H1 (cell line): ENCODE data around the gene CDKN3. TPM values are rescaled to one million over a fixed set of nuclear protein-coding genes. Genes with fewer than 3 reads are reported as not detected.

ENCODE experiments used
- CTCF ChIA-PET: fragments of 300-600 bp; sonication (Branson Sonifier 250); formaldehyde crosslinking; loops from one replicate; lab custom pipeline; 2021; ENCODE audit not compliant: partially characterized antibody; lab: Charles Lee
- POLR2A ChIA-PET: fragments of 300-600 bp; sonication (Branson Sonifier 250); formaldehyde crosslinking; loops from one replicate; lab custom pipeline; 2021; ENCODE audit warnings: inconsistent platforms; ENCODE audit not compliant: partially characterized antibody; lab: Charles Lee
- DNase-seq, 2 experiments: peaks; one replicate each; pipeline versions ENCODE4 v3.0.0 to v3.0.0-alpha.2; 2010 to 2022; ENCODE audit warnings: low spot score in 2 of 2, low read depth in 1 of 2, mixed read lengths in 1 of 2
- FAIRE-seq: peaks from 2 replicates; lab custom pipeline; 2011; peaks lifted over from hg19 to GRCh38; lab: Jason Lieb, UNC
- H2AFZ ChIP-seq: 2 replicates; pipeline ENCODE4 v1.8.1; 2012; ENCODE audit warnings: low read length, inconsistent platforms
- H2AK5ac ChIP-seq: 2 replicates; pipeline ENCODE4 v1.6.1; 2013; ENCODE audit warnings: low read depth, low read length
- H2BK120ac ChIP-seq: replicated peaks from 2 replicates; pipeline ENCODE3; 2013; ENCODE audit warnings: low read depth, low read length, inconsistent platforms
- H2BK12ac ChIP-seq: 2 replicates; pipeline ENCODE4 v1.6.1; 2013; ENCODE audit warnings: low read depth, low read length
- H2BK15ac ChIP-seq: 2 replicates; pipeline ENCODE4 v1.6.1; 2013; ENCODE audit warnings: low read length
- H2BK20ac ChIP-seq: 2 replicates; pipeline ENCODE4 v1.6.1; 2013; ENCODE audit warnings: low read length
- H2BK5ac ChIP-seq: 2 replicates; pipeline ENCODE4 v1.6.1; 2013; ENCODE audit warnings: low read depth, low read length
- H3K14ac ChIP-seq: 2 replicates; pipeline ENCODE4 v1.6.1; 2013; ENCODE audit warnings: inconsistent platforms; ENCODE audit not compliant: insufficient read length
- H3K18ac ChIP-seq: 2 replicates; pipeline ENCODE4 v1.6.1; 2013; ENCODE audit warnings: low read length; ENCODE audit errors: extremely low read depth
- H3K23ac ChIP-seq: 2 replicates; pipeline ENCODE4 v1.6.1; 2013; ENCODE audit warnings: inconsistent platforms; ENCODE audit not compliant: insufficient read length
- H3K23me2 ChIP-seq: 2 replicates; pipeline ENCODE4 v1.6.1; 2013; ENCODE audit warnings: low read depth, low read length
- H3K27ac ChIP-seq: 2 replicates; pipeline ENCODE4 v1.6.1; 2011; ENCODE audit warnings: low read depth, low read length, inconsistent platforms
- H3K27me3 ChIP-seq, 4 experiments: replicated peaks in 1 of 4; 1 replicate in 1 of 4; 2 replicates in 3 of 4; pipeline versions ENCODE4 v1.6.1 to v1.8.1; 2011 to 2013; ENCODE audit warnings: low read length in 3 of 4, mild to moderate bottlenecking in 3 of 4, inconsistent platforms in 2 of 4, mixed read lengths in 2 of 4, moderate library complexity in 1 of 4; ENCODE audit not compliant: control insufficient read depth in 3 of 4, insufficient read depth in 3 of 4; ENCODE audit errors: extremely low read depth in 1 of 4
- H3K36me3 ChIP-seq, 4 experiments: 2 replicates each; pipeline versions ENCODE4 v1.6.1 to v1.8.1; 2011 to 2013; ENCODE audit warnings: mild to moderate bottlenecking in 4 of 4, low read length in 3 of 4, moderate library complexity in 2 of 4, control low read depth in 1 of 4, inconsistent platforms in 1 of 4; ENCODE audit not compliant: insufficient read depth in 4 of 4, control insufficient read depth in 2 of 4
- H3K4ac ChIP-seq: replicated peaks from 2 replicates; pipeline ENCODE3; 2013; ENCODE audit warnings: low read length, low read depth, mixed read lengths, inconsistent platforms; ENCODE audit not compliant: insufficient read length
- H3K4me1 ChIP-seq, 4 experiments: replicated peaks in 1 of 4; 1 replicate in 1 of 4; 2 replicates in 3 of 4; pipeline versions ENCODE4 v1.6.1 to v1.8.1; 2011 to 2013; ENCODE audit warnings: low read length in 3 of 4, inconsistent platforms in 2 of 4, mixed read lengths in 1 of 4; ENCODE audit not compliant: insufficient read depth in 4 of 4, control insufficient read depth in 3 of 4
- H3K4me2 ChIP-seq, 2 experiments: 2 replicates each; pipeline versions ENCODE4 v1.6.1 to v1.8.1; 2011 to 2013; ENCODE audit warnings: low read depth in 2 of 2, low read length in 2 of 2, control low read depth in 1 of 2, inconsistent platforms in 1 of 2, mild to moderate bottlenecking in 1 of 2; ENCODE audit not compliant: insufficient read depth in 1 of 2
- H3K4me3 ChIP-seq, 4 experiments: fragments of 200-600, 300-600 bp in 1 of 4; sonication (generic), shearing (Covaris generic), sonication (Bioruptor Twin) in 1 of 4; 2 replicates each; pipeline versions ENCODE4 v1.5.1 to v1.8.1; 2011 to 2016; ENCODE audit warnings: low read length in 4 of 4, low read depth in 3 of 4, control low read depth in 2 of 4, inconsistent platforms in 2 of 4, mild to moderate bottlenecking in 2 of 4, mixed read lengths in 1 of 4, moderate library complexity in 1 of 4; ENCODE audit not compliant: insufficient read depth in 2 of 4; ENCODE audit errors: extremely low read depth in 1 of 4
- H3K56ac ChIP-seq: replicated peaks from 2 replicates; pipeline ENCODE3; 2013; ENCODE audit warnings: low read depth, mild to moderate bottlenecking, mixed read lengths, low read length, inconsistent platforms; ENCODE audit not compliant: insufficient read length
- H3K79me1 ChIP-seq: 2 replicates; pipeline ENCODE4 v1.6.1; 2013; ENCODE audit warnings: low read depth, low read length, control low read depth
- H3K79me2 ChIP-seq, 2 experiments: 2 replicates each; pipeline versions ENCODE4 v1.6.1 to v1.8.1; 2012 to 2013; ENCODE audit warnings: low read length in 2 of 2, mild to moderate bottlenecking in 2 of 2, inconsistent platforms in 1 of 2; ENCODE audit not compliant: insufficient read depth in 2 of 2, control insufficient read depth in 1 of 2
- H3K9ac ChIP-seq, 4 experiments: replicated peaks in 1 of 4; 1 replicate in 1 of 4; 2 replicates in 3 of 4; pipeline versions ENCODE4 v1.6.1 to v1.8.1; 2011 to 2013; ENCODE audit warnings: low read depth in 3 of 4, low read length in 3 of 4, control low read depth in 2 of 4, mild to moderate bottlenecking in 2 of 4, moderate library complexity in 2 of 4, inconsistent platforms in 1 of 4; ENCODE audit errors: extremely low read depth in 1 of 4
- H3K9me3 ChIP-seq, 2 experiments: 2 replicates each; pipeline versions ENCODE4 v1.6.1 to v1.8.1; 2012 to 2013; ENCODE audit warnings: mild to moderate bottlenecking in 2 of 2, moderate library complexity in 2 of 2, control low read depth in 1 of 2, inconsistent platforms in 1 of 2, low read depth in 1 of 2, low read length in 1 of 2, mixed read lengths in 1 of 2; ENCODE audit not compliant: insufficient read depth in 2 of 2
- H4K20me1 ChIP-seq, 2 experiments: replicated peaks in 1 of 2; 2 replicates each; pipeline versions ENCODE3 to v1.8.1; 2011 to 2013; ENCODE audit warnings: inconsistent platforms in 2 of 2, low read length in 2 of 2, mild to moderate bottlenecking in 1 of 2; ENCODE audit not compliant: insufficient read depth in 2 of 2, control insufficient read depth in 1 of 2
- H4K5ac ChIP-seq: 2 replicates; pipeline ENCODE4 v1.6.1; 2013; ENCODE audit warnings: low read length, low read depth, mixed read lengths, inconsistent platforms; ENCODE audit not compliant: insufficient read length
- H4K8ac ChIP-seq: 2 replicates; pipeline ENCODE4 v1.8.0; 2013; ENCODE audit warnings: mild to moderate bottlenecking, moderate library complexity, low read length, inconsistent platforms; ENCODE audit not compliant: insufficient read depth; ENCODE audit errors: extremely low read depth
- H4K91ac ChIP-seq: replicated peaks from 2 replicates; pipeline ENCODE3; 2013; ENCODE audit warnings: low read length, mixed read lengths, inconsistent platforms; ENCODE audit not compliant: insufficient read length
- CHD2 ChIP-seq: IDR thresholded peaks from 2 replicates; pipeline ENCODE4 v1.6.1; 2012; ENCODE audit warnings: low read length, improper control_type of control experiment
- YY1 ChIP-seq: IDR thresholded peaks from 2 replicates; pipeline ENCODE4 v1.6.1; 2011; ENCODE audit warnings: low read depth, mild to moderate bottlenecking, low read length
- WGBS, 2 experiments: shearing (Covaris generic) in 1 of 2; methylation state at CpG; one replicate each; pipeline versions ENCODE4 v1.1.6 to v1.1.7; 2013 to 2015; ENCODE audit warnings: low lambda C conversion rate in 2 of 2, mixed read lengths in 2 of 2, inconsistent platforms in 1 of 2, low coverage in 1 of 2, missing lambda C conversion rate in 1 of 2; ENCODE audit not compliant: insufficient replicate concordance in 2 of 2, insufficient coverage in 1 of 2, insufficient read length in 1 of 2; ENCODE audit errors: extremely low coverage in 1 of 2, missing lambda C conversion rate in 1 of 2; 5-methylcytosine and 5-hydroxymethylcytosine counted together
- polyA plus RNA-seq, 7 experiments: library from polyadenylated mRNA; depleted of rRNA in 3 of 7; stranded (reverse) in 5 of 7; unstranded in 2 of 7; fragments of >200 nt in 5 of 7; fragments of 200-250 nt in 2 of 7; gene quantifications; 1 replicate in 5 of 7; 2 replicates in 1 of 7; 4 replicates in 1 of 7; pipeline versions ENCODE4 v1.2.1 to v1.2.3, GENCODE V29; 2011 to 2013; ENCODE audit warnings: missing spikeins in 2 of 7, mixed read lengths in 2 of 7
- total RNA-seq: library from RNA; stranded (reverse); fragmentation: NEBNext Ultra II Directional; extraction: Animal tissue kit (Norgen Biotek cat#: 25700); gene quantifications from 2 replicates; pipeline ENCODE4 v1.2.1, GENCODE V29; 2021

CDKN3 gene
- total and polyA plus RNA-seq, 2 of the 8 experiments (the other 6 are each of a cell fraction or from before 2014, with no cell fraction given): 43.5 to 48.3 TPM

GRCh38 chr14:54356172-54356571 lies 40.6 kb upstream of the CDKN3 start:
- Histone ChIP-seq H2BK20ac (peak overlapping the region; percentile 35; the same call in 1 of the 2 replicates), H3K79me2 (no peaks in the 10 kb centered on the region), H3K9me3 (no peaks in the 10 kb centered on the region), H3K4ac (no peak overlapping the region), H3K23ac (no peak overlapping the region), H2AK5ac (no peak overlapping the region), H3K56ac (no peak overlapping the region), H3K23me2 (no peaks in the 10 kb centered on the region), H3K14ac (no peak overlapping the region), H3K79me1 (no peaks in the 10 kb centered on the region), H3K4me2 (no peak overlapping the region), H3K4me1 (peaks cover 3 to 20% (median 9%) of the 10 kb centered on the region in 4 experiments; a peak in 5 of 7 replicates), H3K4me3 (no peak overlapping the region), H3K27me3 (peaks cover 0 to 2% (median 0%) of the 10 kb centered on the region in 4 experiments; a peak in 2 of 7 replicates), H4K20me1 (no peaks in the 10 kb centered on the region), H2BK12ac (no peak overlapping the region; the same call in 1 of the 2 replicates), H2BK15ac (peak overlapping the region; percentile 76; the same call in 1 of the 2 replicates), H2BK120ac (no peak overlapping the region), H3K18ac (no peak overlapping the region), H4K8ac (no peak overlapping the region), H4K5ac (no peak overlapping the region), H3K9ac (no peak overlapping the region; a peak in 1 of 7 replicates), H2AFZ (peak overlapping the region; percentile 48; the same call in 1 of the 2 replicates), H3K27ac (no peak overlapping the region), H2BK5ac (no peak overlapping the region), H4K91ac (peak overlapping the region; percentile 70), H3K36me3 (no peaks in the 10 kb centered on the region)
- no peak for FAIRE-seq
- TF ChIP-seq CHD2: no peak
- peak; percentile 51; the same call in 1 of the 2 replicates for TF ChIP-seq YY1
- WGBS, 2 experiments: 76% methylated on average over 3 of the region's 3 CpGs; no CpG with 5 or more reads in 1 of the 2 experiments
- ChIA-PET POLR2A (interaction anchor here (1.6 kb wide), 1 partner anchor 8 kb away, joined by 4 read pairs; no protein-coding TSS in a partner anchor), CTCF (interaction anchor here (1.3 kb wide), 1 partner anchor 9 kb away, joined by 8 read pairs; no protein-coding TSS in a partner anchor)
- no peak for DNase-seq
